Measurements from ENCODE around the gene TMX3. TPM values are rescaled to one million over a fixed set of nuclear protein-coding genes. Genes with fewer than 3 reads are reported as not detected.

Gene TMX3
- total RNA-seq, 1 experiment from 2014 or later = 37.4 TPM

GRCh38 chr18:68740966-68741365 is 26.1 kb upstream of the TMX3 start:
- Histone ChIP-seq H3K27me3 (ENCODE audit: control insufficient read depth, insufficient read depth, low read length) (no peaks in the 10 kb centered on the region), H3K9me3 (ENCODE audit: control insufficient read depth, insufficient read depth, low read depth, low read length) (no peaks in the 10 kb centered on the region), H3K36me3 (ENCODE audit: control insufficient read depth, insufficient read depth, low read length) (no peaks in the 10 kb centered on the region), H3K4me1 (ENCODE audit: control insufficient read depth, insufficient read depth, low read length) (no peaks in the 10 kb centered on the region), H3K4me3 (ENCODE audit: low read depth in 2 of 2, low read length in 2 of 2) (no peak overlapping the region), H3K27ac (ENCODE audit: low read length) (no peak overlapping the region)
- intact Hi-C loops (cut with micrococcal nuclease; ENCODE audit: unreplicated experiment) (no loop called here), in situ Hi-C loops (cut with HindIII; ENCODE audit: low pct_unique_long_range_greater_than_20kb, low sequenced_read_pairs) (no loop called here)
- BruUV-seq (replicated peaks) = no TSS peak
- ChIA-PET CTCF (no interaction called here), POLR2A (no interaction called here)
- DNase-seq (ENCODE audit: low read depth, low spot score) (no peak), ATAC-seq (no peak)
- TF ChIP-seq, protein P1, sequence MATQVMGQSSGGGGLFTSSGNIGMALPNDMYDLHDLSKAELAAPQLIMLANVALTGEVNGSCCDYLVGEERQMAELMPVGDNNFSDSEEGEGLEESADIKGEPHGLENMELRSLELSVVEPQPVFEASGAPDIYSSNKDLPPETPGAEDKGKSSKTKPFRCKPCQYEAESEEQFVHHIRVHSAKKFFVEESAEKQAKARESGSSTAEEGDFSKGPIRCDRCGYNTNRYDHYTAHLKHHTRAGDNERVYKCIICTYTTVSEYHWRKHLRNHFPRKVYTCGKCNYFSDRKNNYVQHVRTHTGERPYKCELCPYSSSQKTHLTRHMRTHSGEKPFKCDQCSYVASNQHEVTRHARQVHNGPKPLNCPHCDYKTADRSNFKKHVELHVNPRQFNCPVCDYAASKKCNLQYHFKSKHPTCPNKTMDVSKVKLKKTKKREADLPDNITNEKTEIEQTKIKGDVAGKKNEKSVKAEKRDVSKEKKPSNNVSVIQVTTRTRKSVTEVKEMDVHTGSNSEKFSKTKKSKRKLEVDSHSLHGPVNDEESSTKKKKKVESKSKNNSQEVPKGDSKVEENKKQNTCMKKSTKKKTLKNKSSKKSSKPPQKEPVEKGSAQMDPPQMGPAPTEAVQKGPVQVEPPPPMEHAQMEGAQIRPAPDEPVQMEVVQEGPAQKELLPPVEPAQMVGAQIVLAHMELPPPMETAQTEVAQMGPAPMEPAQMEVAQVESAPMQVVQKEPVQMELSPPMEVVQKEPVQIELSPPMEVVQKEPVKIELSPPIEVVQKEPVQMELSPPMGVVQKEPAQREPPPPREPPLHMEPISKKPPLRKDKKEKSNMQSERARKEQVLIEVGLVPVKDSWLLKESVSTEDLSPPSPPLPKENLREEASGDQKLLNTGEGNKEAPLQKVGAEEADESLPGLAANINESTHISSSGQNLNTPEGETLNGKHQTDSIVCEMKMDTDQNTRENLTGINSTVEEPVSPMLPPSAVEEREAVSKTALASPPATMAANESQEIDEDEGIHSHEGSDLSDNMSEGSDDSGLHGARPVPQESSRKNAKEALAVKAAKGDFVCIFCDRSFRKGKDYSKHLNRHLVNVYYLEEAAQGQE (IDR thresholded peaks at IDR 0.05; ENCODE audit: insufficient read depth in 1 of 2, low read depth in 2 of 2, low read length in 1 of 2) = no peak
- no peak for TF ChIP-seq TCF7L2 (IDR thresholded peaks at IDR 0.05; ENCODE audit: low read depth, low read length)
- TF ChIP-seq CTCF (IDR thresholded peaks at IDR 0.05) = no peak
- no peak for TF ChIP-seq SIN3A (IDR thresholded peaks at IDR 0.05; ENCODE audit: borderline replicate concordance, insufficient read depth, low read depth, low read length)
- TF ChIP-seq POLR2AphosphoS5 (IDR thresholded peaks at IDR 0.05; ENCODE audit: low read depth, low read length) = no peak

DNA sequence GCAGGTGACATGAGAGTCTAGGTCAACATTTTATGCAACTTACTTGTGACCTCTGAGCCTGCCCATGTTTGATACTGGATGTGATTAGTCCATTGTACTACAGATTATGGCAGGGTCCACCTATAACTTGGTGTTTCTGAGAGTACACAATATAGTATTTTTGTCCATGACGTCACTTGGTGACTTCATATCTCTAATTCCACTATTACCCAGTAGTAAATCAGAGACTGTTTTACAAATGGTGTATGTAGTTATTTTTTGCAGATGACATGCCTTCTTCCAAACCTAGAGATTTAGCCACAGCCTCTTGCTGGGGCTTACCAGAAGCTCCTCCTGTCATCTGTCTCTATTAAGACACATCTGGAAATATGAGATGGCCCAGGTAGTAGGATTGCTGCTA is 24.6 kb upstream of the TMX3 start:
- H3K9me3 ChIP-seq (ENCODE audit: control insufficient read depth, insufficient read depth, low read depth, low read length) = no peaks in the 10 kb centered on the region
- ATAC-seq (no peak), DNase-seq (ENCODE audit: low read depth, low spot score) (no peak)
- intact Hi-C loops (cut with micrococcal nuclease; ENCODE audit: unreplicated experiment) (no loop called here), in situ Hi-C loops (cut with HindIII; ENCODE audit: low pct_unique_long_range_greater_than_20kb, low sequenced_read_pairs) (no loop called here)
- ChIA-PET CTCF (no interaction called here), POLR2A (no interaction called here)
- H3K27me3 ChIP-seq (ENCODE audit: control insufficient read depth, insufficient read depth, low read length) = no peaks in the 10 kb centered on the region
- BruUV-seq (replicated peaks) = no TSS peak
- H3K4me3 ChIP-seq (ENCODE audit: low read depth in 2 of 2, low read length in 2 of 2) = no peak overlapping the region
- no peaks in the 10 kb centered on the region for H3K36me3 ChIP-seq (ENCODE audit: control insufficient read depth, insufficient read depth, low read length)
- TF ChIP-seq POLR2AphosphoS5 (IDR thresholded peaks at IDR 0.05; ENCODE audit: low read depth, low read length) (no peak), TCF7L2 (IDR thresholded peaks at IDR 0.05; ENCODE audit: low read depth, low read length) (no peak), SIN3A (IDR thresholded peaks at IDR 0.05; ENCODE audit: borderline replicate concordance, insufficient read depth, low read depth, low read length) (no peak), CTCF (IDR thresholded peaks at IDR 0.05) (no peak)
- TF ChIP-seq, protein P1 (IDR thresholded peaks at IDR 0.05; ENCODE audit: insufficient read depth in 1 of 2, low read depth in 2 of 2, low read length in 1 of 2) = no peak
- H3K27ac ChIP-seq (ENCODE audit: low read length) = no peak overlapping the region
- no peaks in the 10 kb centered on the region for H3K4me1 ChIP-seq (ENCODE audit: control insufficient read depth, insufficient read depth, low read length)

Data from Panc1 (cell line).